GM12875 (cell line): ENCODE data around the gene MUTYH.
"Not testable (repeated sequence)": the region's sequence is repeated elsewhere in the genome, so short reads cannot be mapped to it uniquely, and the experiment has no call there.

Source experiments
- H3K4me3 ChIP-seq: one replicate; pipeline ENCODE4 v1.5.1; 2011; ENCODE audit warnings: low read depth, low read length, control low read depth
- CTCF ChIP-seq: IDR thresholded peaks from 2 replicates; pipeline ENCODE4 v1.5.1; 2011; ENCODE audit warnings: low read depth, mild to moderate bottlenecking, control low read depth, inconsistent platforms, low read length, moderate library complexity, borderline replicate concordance; ENCODE audit not compliant: insufficient read depth

Gene MUTYH

GRCh38 chr1:45291716-45292115, 48.5 kb downstream of the MUTYH start:
- H3K4me3 ChIP-seq = no peak overlapping the region
- TF ChIP-seq CTCF = no peak

GRCh38 chr1:45291002-45291401, 49.2 kb downstream of the MUTYH start:
- not testable (repeated sequence) for H3K4me3 ChIP-seq

GRCh38 chr1:45286521-45286920, 53.7 kb downstream of the MUTYH start:
- not testable (repeated sequence) for H3K4me3 ChIP-seq

DNA sequence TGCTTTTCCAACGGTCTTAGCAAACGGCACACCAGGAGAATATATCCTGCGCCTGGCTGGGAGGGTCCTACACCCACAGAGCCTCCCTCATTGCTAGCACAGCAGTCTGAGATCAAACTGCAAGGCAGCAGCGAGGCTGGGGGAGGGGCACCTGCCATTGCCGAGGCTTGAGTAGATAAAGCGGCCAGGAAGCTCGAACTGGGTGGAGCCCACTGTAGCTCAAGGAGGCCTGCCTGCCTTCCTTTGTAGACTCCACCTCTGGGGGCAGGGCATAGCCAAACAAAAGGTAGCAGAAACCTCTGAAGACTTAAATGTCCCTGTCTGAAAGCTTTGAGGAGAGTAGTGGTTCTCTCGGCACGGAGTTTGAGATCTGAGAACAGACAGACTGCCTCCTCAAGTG, 55.4 kb downstream of the MUTYH start:
- not testable (repeated sequence) for H3K4me3 ChIP-seq

DNA sequence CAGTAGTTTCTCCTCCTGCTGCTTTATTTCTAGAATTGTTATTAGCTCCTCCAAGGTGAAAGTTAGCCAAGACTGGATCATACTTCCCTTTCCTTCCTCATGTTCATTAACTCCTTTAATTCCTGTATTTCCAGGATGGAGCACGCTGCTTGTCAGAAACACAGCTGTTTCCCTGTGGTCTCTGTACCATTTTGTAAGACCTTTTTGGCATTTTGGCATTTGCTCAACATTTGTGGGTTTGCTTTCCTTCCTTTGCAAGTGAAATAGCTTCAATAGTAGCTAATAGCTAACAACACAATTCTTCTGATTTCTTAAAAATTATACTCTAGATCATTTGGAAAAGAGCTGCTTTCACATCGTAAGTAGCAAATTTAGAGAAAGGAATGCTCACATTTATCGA, 57.9 kb downstream of the MUTYH start:
- H3K4me3 ChIP-seq = no peak overlapping the region
- no peak for TF ChIP-seq CTCF
